Endothelial cell of umbilical vein (primary cell): Measurements from ENCODE around the gene CDCA5.

Source experiments
- CTCF ChIP-seq, 2 donors: IDR thresholded peaks; 1 replicate in 1 of 2; 2 replicates in 1 of 2; pipeline ENCODE4 v1.5.1; 2011; ENCODE audit warnings: low read length in 2 of 2, mild to moderate bottlenecking in 2 of 2, moderate library complexity in 2 of 2, control low read depth in 1 of 2, inconsistent platforms in 1 of 2, low read depth in 1 of 2; ENCODE audit not compliant: insufficient read depth in 1 of 2; ENCODE audit errors: extremely low read depth in 1 of 2
- EZH2 ChIP-seq: IDR thresholded peaks from 2 replicates; pipeline ENCODE4 v1.6.1; 2012; ENCODE audit warnings: borderline replicate concordance, low read depth, mild to moderate bottlenecking, moderate library complexity, low read length, inconsistent platforms; ENCODE audit not compliant: severe bottlenecking
- JUN ChIP-seq: IDR thresholded peaks from 2 replicates; pipeline ENCODE4 v1.6.1; 2011; ENCODE audit warnings: borderline replicate concordance, low read depth; ENCODE audit not compliant: insufficient read length, insufficient read depth
- POLR2A ChIP-seq: IDR thresholded peaks from 2 replicates; pipeline ENCODE4 v1.6.1; 2012; ENCODE audit warnings: low read depth, mild to moderate bottlenecking, control low read depth, low read length

GRCh38 chr11:65113839-65114238, 30.0 kb upstream of the CDCA5 start:
- TF ChIP-seq POLR2A = no peak
- TF ChIP-seq CTCF (IDR thresholded peaks at IDR 0.05; ENCODE audit: extremely low read depth in 1 of 2, insufficient read depth in 1 of 2, low read depth in 1 of 2, low read length in 2 of 2) = no peak
- TF ChIP-seq JUN = no peak
- no peak for TF ChIP-seq EZH2
